Pancreas (tissue), 10 donors: ENCODE data around the gene GPX5. TPM values are rescaled to one million over a fixed set of nuclear protein-coding genes. Genes with fewer than 3 reads are reported as not detected.
"Not testable (repeated sequence)": the region's sequence is repeated elsewhere in the genome, so short reads cannot be mapped to it uniquely, and the experiment has no call there.

Experiments used
- ATAC-seq, 4 donors: fragments of 200-7000 bp; cut with Tn5 transposase; one replicate each; pipeline versions ENCODE4 v1.8.0 to v1.9.1; 2020; ENCODE audit warnings: mild to moderate bottlenecking in 4 of 4, moderate library complexity in 4 of 4
- DNase-seq, 6 donors: peaks; one replicate each; pipeline ENCODE4 v3.0.0-alpha.2; 2020
- FAIRE-seq: peaks from 2 replicates; lab custom pipeline; 2012; peaks lifted over from hg19 to GRCh38; lab: Jason Lieb, UNC
- H3K27ac ChIP-seq, 4 donors: fragments of 200-600 bp; sonication (generic); 1 replicate in 3 of 4; 2 replicates in 1 of 4; pipeline versions ENCODE4 v1.5.0 to v1.8.0; 2020
- H3K27me3 ChIP-seq, 4 donors: fragments of 200-600 bp; one replicate each; pipeline ENCODE4 v1.8.0; 2021
- H3K36me3 ChIP-seq, 3 donors: fragments of 200-600 bp; sonication (generic) in 1 of 3; one replicate each; pipeline versions ENCODE4 v1.5.0 to v1.8.0; 2020 to 2021
- H3K4me1 ChIP-seq, 3 donors: fragments of 200-600 bp; one replicate each; pipeline ENCODE4 v1.8.0; 2021
- H3K4me3 ChIP-seq, 4 donors: fragments of 200-600 bp; sonication (generic) in 2 of 4; one replicate each; pipeline versions ENCODE4 v1.5.0 to v1.8.0; 2020 to 2021
- H3K9me3 ChIP-seq, 4 donors: fragments of 200-600 bp; one replicate each; pipeline ENCODE4 v1.8.0; 2021
- CTCF ChIP-seq, 4 donors: fragments of 200-600 bp; sonication (generic) in 3 of 4; IDR thresholded peaks; one replicate each; pipeline versions ENCODE4 v1.5.0 to v1.8.0; 2021; ENCODE audit warnings: antibody characterized with exemption in 4 of 4
- WGBS, 2 donors: extraction: QIAGEN DNeasy Blood & Tissue Kit; methylation state at CpG; one replicate each; pipeline ENCODE4 v1.1.7; 2013; 5-methylcytosine and 5-hydroxymethylcytosine counted together
- intact Hi-C, 3 donors: fragments of 100-400 bp; cut with DNase I; formaldehyde crosslinking; loops; one replicate each; pipeline versions ENCODE4 v1.11.1 to v1.14.2; 2022
- polyA plus RNA-seq, 2 donors: library from polyadenylated mRNA; stranded (reverse); fragments of 200-250 nt; gene quantifications; one replicate each; pipeline ENCODE4 v1.2.3, GENCODE V29; 2013
- total RNA-seq, 6 donors: library from RNA; stranded (reverse); fragmentation: NEBNext Ultra II Directional in 4 of 6; extraction: Animal tissue kit (Norgen Biotek cat#: 25700) in 4 of 6; gene quantifications; one replicate each; pipeline versions ENCODE4 v1.2.1 to v1.2.4, GENCODE V29; 2021 to 2023
- donor health status: healthy with polysubstance abuse.
- donor health status: DM: no; HTN: no; CAD: no; lungs with moderate emphysema.
- donor health status: DM: no; HTN: no; CAD: no.
- donor health status: control.
- donor health status: control.
- donor health status: Bipolar disorder and iron deficiency.
- donor health status: DM: yes; HTN: yes; CAD: no.
- donor health status: DM: no; HTN: no; CAD: no.
- donor health status: DM: no; HTN: no; CAD: no.
- donor health status: DM: yes; HTN: yes; CAD: no.

Gene GPX5
- total and polyA plus RNA-seq, 8 donors = not detected

- no peak for TF ChIP-seq CTCF (IDR thresholded peaks at IDR 0.05)
- Histone ChIP-seq H3K9me3 (no peaks in the 10 kb centered on the region), H3K4me3 (no peak overlapping the region), H3K4me1 (no peaks in the 10 kb centered on the region), H3K36me3 (no peaks in the 10 kb centered on the region), H3K27ac (no peak overlapping the region), H3K27me3 (peaks cover 0 to 3% (median 0%) of the 10 kb centered on the region in 4 donors)
- ATAC-seq = no peak
- 83 to 89% methylated on average over 6 of the region's 6 CpGs for WGBS, 2 donors
- intact Hi-C loops = no loop called here
- FAIRE-seq = no peak
- DNase-seq = no peak
Observed at GRCh38 chr6:28501259-28501658, 24.4 kb upstream of the GPX5 start.

- H3K9me3 ChIP-seq, DNase-seq, intact Hi-C loops, H3K27me3 ChIP-seq, FAIRE-seq, H3K4me3 ChIP-seq, ATAC-seq, H3K36me3 ChIP-seq, H3K27ac ChIP-seq, H3K4me1 ChIP-seq: not testable (repeated sequence)
- WGBS, 2 donors = 87 to 91% methylated on average over 22 to 35 of the region's 35 CpGs
Observed at GRCh38 chr6:28502136-28502535, 23.5 kb upstream of the GPX5 start.

GRCh38 chr6:28502709-28503305 is 22.9 kb upstream of the GPX5 start:
- WGBS, 2 donors = 32 to 33% methylated on average over 7 of the region's 7 CpGs
- ATAC-seq, H3K4me1 ChIP-seq, H3K27ac ChIP-seq, DNase-seq, H3K4me3 ChIP-seq, H3K9me3 ChIP-seq, H3K27me3 ChIP-seq, H3K36me3 ChIP-seq, intact Hi-C loops, FAIRE-seq: not testable (repeated sequence)

GRCh38 chr6:28505733-28506132 is 19.9 kb upstream of the GPX5 start:
- H3K4me3 ChIP-seq = no peak overlapping the region
- intact Hi-C loops = no loop called here
- H3K9me3 ChIP-seq = no peaks in the 10 kb centered on the region
- no peak for FAIRE-seq
- H3K4me1 ChIP-seq = no peaks in the 10 kb centered on the region
- no peak for DNase-seq
- H3K27ac ChIP-seq = no peak overlapping the region
- no peak for TF ChIP-seq CTCF (IDR thresholded peaks at IDR 0.05)
- H3K36me3 ChIP-seq = no peaks in the 10 kb centered on the region
- H3K27me3 ChIP-seq = peaks cover 0 to 11% (median 0%) of the 10 kb centered on the region in 4 donors
- WGBS, 2 donors = 82 to 94% methylated on average over 1 of the region's 1 CpG
- no peak for ATAC-seq

- Histone ChIP-seq H3K9me3 (no peaks in the 10 kb centered on the region), H3K4me3 (no peak overlapping the region), H3K27me3 (peaks cover 0 to 8% (median 0%) of the 10 kb centered on the region in 4 donors), H3K27ac (no peak overlapping the region), H3K36me3 (no peaks in the 10 kb centered on the region), H3K4me1 (no peaks in the 10 kb centered on the region)
- WGBS, 2 donors = 37 to 48% methylated on average over 4 of the region's 4 CpGs
- FAIRE-seq (no peak), DNase-seq (no peak), ATAC-seq (no peak)
- no peak for TF ChIP-seq CTCF (IDR thresholded peaks at IDR 0.05)
- intact Hi-C loops = no loop called here
Observed at GRCh38 chr6:28506807-28507475, 18.7 kb upstream of the GPX5 start.
